C1 segment of cervical spinal cord (tissue), 14 donors: ENCODE data around the gene C16orf96.

Experiments used
- DNase-seq, 14 donors: peaks; one replicate each; lab custom pipeline; 2025; lab: John Stamatoyannopoulos, UW

The C16orf96 gene

DNA sequence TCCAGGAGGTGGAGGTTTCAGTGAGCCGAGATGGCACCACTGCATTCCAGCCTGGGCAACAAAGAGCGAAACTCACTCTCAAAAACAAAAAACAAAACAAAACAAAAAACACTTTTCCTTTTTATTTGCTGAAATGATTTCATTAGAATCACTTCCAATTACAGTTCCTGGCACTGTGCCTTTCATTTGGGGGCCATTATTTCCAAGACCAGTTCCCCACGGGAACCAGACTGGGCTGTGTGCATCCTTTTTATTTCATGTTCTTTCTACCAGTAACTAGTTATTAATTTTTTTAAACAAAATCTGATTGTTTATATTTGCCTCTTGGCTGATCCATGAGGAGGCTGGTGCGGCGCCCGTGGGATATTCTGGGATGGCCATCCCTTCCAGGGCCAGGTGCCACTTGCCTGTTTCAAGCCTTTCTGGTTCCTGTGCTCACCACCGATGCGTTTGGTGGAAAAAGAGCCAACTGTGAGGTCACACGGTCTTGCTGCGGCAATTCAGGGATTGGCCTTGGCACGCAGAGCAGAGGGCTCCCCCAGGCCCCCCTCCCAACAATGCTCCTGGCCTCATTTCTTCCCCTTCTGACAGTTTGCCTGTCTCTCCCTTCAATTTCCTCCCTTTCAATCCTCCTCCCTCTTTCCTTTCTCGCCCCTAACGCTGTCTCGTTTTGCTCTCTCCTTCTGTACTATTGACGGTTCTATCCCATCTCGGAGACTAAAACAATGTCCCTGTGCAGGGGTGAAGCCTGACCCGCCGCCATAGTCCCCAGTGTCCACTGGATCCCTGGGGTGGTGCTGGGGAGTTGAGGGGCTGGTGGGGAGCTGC lies 45.1 kb downstream of the C16orf96 start:
- DNase-seq = peak in 7 of 14 donors; percentile 17 to 92 (median 20)

DNA sequence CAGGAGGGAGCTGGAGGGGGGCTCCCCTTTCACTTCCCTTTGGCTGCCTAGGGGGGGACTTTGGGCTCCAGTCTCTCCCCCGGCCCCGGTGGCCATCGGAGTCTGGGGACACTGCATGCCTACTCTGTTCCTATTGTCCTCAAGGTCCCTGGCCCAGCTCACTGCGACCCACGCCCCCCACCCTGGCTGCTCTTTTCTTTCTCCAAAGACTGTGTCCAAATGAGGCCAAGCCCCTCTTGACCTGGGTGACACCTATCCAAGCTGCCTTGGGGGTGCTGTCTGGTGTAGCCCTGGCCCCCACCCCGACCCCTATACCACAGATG lies 45.7 kb downstream of the C16orf96 start:
- DNase-seq = no peak

DNA sequence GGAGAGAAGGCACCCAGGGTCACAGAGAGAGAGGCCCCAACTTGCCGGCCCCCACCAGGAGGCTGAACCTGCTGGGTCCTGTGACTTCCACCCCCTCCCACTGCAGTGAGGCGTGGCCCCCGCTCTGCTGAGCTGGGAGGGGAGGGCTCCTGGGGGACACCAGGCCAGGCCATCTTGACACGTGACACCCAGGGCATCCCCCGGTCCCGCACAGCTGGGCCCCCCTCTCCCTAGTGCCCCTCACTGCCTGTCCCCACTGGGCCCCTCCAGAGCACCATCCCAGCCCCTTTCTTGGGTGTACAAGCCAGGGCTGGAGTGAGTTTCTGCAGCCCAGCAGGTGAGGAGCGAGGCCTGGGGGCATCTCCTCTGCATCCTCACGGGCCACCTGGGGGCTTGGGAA lies 46.2 kb downstream of the C16orf96 start:
- no peak for DNase-seq

DNA sequence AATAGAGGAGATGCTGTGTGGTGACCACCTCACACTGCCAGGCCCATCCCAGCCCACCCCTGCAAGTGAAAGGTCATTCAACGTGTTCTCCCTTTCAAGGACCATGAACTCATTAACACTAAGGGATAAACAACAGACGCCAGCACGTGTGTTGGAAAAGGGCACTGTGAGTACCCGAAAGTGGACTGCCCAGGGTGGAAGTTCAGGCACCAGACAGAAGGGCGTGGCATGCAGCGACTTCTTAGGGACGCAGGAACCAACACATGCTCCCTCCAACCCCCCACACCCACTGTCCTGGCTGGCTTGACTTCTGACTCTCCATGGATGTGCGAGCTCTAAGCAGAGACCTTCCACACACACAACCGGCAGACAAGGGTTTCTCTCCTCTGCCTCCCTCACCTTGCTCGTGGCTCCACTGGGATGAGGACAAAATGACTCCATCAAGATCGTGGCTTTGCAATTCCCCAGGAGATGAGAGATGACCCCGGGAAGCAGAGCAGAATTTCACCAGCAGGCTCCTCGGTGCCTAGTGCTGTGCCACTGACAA lies 47.6 kb downstream of the C16orf96 start:
- no peak for DNase-seq

DNA sequence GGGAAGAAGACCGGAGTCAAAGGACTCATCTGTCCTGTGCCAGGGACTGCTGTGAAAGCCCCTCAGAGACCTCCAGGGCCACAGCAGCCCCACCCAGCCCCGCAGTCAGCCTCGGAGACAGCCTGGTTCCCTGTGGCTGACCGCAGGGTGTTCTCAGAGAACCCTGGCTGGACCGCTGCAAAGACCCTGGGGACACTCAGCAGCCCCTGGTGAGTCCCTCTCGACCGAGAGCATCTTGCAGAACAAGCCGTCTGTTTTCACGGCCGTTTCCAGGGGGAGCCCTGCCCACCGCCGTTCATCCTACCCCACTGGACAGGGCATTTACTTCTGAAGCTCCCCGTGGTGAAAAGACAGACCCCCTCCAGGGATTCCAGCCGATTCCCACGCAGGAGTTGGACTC lies 48.3 kb downstream of the C16orf96 start:
- no peak for DNase-seq

DNA sequence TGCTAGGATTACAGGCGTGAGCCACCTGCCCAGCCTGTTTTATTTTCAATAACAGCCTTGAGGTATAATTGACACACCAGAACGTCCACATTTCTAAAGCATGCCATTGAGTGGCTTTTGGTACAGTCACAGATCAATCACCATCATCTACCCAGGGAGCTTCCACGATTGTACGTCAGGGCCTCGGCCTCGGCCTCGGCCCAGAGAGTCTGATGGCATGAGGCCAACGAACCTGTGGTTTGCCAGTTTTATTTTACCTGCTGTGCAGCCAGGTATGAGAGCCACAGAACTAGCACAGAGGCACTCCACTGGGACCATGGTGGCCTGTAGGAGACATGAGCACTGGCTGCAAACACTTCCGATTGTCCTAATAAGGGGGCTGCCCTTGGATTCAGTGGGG lies 50.2 kb downstream of the C16orf96 start:
- DNase-seq = no peak

DNA sequence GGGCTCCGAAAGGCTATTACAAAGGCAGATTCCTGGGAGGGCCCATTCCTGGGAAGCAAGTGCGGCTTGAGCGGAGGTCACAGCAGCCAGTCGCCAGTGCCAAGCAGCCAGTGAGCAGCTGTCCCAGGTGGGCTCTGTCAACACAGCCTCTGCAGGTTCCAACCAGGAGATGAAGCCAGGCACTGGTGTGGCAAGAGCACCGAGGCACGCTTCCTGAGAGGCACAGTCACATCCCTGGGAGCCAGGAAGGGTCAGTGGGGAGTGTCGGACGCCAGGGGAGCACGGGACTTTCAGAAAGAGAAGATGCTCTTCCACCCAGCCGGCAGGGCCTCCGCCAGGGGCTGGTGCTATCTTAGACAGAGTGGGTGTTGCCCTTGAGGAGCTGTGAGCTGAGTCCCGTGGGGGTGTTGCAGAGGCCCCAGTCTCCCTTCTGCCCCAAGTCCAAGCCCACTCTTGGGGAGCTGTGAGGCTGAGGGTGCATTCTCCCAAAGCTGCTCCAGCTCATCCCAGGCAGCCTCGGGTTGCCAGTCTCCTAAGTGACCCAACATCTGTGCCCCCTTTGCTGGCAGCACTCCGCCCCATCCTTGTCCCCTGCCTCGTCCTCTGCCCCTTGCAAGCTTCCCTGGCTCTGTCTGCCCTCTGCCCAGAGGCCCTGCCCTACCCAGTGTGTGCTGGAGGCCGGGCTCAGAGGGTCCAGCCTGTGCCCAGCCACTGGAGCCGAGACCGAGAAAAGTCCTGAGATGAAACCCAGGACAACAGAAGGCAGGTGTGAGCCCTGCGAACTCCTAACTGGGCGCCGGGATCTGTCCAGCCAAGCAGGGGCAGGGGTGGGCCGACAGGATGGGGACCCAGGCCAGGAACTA lies 51.9 kb downstream of the C16orf96 start:
- no peak for DNase-seq

DNA sequence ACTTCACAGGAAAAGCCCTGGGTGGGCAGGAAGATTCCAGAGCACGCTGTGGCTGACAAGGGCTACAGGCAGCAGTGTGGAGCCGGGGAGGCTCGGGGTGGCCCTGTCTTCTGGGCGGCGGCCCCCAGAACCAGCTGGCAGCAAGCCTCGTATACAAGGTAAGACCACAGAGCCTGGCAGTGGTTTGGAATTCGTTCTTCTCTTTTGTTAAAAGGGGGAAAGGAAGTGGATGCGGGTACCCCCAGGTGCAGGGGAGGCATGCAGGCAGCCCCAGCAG lies 52.5 kb downstream of the C16orf96 start:
- DNase-seq = no peak

DNA sequence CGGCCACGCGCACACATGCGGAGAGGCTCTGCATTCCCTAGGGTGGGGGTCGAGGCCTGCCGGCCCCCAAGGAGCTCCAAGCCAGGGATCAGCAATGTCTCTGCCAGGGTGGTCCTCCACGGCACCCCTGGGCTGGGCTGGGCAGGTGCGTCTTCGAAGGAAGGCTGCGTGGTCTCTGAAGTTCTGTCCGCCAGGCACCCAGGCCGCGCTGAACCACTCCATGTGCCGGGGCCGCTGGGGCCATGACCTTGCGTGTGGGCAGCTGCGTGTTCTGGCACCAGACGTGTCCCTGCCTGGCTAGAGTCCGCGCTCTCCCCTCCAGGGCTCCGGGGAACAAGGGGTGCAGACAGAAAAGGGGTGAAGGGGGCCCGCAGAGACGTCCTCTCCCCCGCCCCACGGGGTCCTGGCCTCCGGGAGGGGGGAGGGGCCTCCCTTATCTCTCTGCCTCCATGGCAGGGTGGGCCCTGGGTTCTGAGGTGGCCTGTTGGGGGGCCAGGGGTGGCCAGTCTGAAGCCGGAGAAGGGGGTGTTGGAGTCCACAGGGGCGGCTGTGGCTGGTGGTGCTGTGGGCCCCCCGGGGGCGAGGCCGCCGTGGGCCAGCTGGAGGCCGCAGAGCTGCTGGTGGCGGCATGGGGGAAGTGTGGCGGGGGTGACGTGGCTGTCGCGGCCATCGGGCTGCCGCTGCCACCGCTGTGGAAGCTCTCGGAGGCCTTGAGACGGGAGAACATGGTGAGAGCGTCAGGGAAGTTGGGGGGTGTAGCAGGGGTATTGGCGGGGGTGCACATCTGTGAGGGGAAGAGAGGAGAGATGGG lies 53.3 kb downstream of the C16orf96 start:
- DNase-seq = no peak

DNA sequence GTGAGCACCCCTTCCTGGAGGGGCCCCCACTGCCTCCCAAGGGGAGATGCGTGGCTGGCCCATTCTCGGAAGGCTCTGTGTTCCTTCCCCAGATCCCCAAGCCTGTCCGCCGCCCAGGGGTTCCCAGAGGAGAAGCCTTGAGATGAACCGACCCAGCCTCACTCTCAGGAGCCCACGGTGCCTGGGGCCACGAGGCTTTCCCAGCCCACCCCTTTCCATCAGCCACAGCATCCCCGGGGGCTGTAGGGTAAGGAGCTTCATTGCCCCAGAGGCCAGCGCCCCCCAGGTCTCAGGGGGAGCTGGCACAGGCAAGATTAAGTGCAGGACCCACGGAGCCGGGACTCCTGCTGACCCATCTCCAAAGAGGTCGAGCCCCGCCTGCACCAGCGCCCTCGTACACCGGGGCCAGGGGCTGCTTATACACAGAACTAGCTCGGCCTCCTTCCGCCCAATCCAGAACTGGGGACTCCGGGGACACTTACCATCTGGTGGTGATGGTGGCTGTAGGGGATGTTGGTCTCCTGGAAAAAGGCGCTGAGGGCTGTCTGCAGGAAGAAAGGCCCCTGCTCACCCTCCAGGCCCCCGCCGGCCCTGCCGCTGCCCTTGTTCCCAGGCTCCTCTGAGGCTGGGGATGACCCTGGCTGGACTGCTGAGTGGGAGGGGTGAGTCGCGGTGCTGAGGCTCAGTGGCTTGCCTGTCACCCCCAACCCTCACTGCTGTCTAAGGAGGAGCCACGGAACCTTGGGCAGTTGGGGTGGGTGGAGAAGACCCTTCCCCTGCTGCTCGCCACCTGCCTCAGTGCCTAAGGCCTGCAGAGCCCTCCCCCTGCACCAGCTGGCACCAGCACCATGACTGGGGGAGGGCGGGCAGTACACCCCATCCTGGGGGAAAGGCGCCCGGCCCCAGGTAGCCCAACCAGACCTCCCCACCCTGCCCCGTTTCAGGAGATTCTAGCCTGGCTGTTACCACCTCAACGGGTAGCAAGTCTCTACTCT lies 54.2 kb downstream of the C16orf96 start:
- no peak for DNase-seq

DNA sequence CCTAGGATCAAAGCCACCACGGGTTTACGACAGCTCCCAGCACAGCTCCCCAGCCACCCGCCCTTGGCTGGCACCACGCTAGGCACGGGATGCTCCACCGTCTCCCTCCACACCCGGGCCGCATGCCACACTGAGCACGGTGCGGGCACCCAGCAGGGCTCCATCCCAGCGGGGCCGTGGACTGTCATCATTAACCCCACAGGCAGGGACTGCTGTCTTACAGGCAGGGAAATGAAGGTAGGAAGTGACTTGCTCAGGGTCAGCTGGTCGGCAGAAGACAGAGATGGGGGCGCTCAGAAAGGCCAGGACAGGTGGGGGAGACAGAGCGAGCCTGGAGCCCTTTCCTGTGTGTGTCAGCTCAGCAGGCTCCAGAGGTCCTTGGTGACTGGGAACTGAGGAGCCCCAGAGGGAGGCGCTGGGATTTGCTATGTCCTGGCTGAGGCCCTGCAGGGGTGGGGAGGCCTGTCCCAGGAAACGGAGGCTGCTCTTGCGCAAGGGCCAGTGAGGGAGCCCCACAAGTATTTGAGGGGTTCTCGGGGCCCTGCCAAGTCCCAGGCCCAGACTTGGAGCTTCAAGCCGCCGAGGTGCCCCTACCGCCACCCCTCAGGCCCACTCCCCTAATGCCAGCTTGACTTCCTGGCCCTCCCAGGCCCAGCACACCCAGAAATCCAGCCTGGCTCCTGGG lies 55.3 kb downstream of the C16orf96 start:
- DNase-seq = no peak

DNA sequence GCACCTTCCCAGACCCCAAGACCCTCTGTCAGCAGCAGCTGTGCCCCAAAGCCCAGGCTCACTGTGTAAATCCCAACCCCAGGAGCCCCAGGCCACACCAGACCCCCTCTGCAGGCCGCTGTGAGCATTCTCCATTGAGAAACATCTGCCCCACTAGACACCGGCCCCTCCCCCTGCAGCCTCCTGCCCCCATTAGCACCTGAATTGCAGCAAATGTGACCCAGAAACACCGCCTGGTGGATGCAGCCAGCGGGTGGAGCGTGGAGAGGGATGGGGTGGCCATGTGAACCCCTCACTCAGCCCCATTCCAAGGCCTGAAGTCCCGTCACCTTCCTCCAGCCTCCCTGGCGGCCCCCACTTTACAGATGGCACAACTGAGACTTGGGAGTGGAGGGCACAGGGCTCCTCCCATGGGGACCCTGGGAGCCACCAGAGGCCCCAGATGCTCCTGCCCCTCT lies 56.4 kb downstream of the C16orf96 start:
- no peak for DNase-seq

DNA sequence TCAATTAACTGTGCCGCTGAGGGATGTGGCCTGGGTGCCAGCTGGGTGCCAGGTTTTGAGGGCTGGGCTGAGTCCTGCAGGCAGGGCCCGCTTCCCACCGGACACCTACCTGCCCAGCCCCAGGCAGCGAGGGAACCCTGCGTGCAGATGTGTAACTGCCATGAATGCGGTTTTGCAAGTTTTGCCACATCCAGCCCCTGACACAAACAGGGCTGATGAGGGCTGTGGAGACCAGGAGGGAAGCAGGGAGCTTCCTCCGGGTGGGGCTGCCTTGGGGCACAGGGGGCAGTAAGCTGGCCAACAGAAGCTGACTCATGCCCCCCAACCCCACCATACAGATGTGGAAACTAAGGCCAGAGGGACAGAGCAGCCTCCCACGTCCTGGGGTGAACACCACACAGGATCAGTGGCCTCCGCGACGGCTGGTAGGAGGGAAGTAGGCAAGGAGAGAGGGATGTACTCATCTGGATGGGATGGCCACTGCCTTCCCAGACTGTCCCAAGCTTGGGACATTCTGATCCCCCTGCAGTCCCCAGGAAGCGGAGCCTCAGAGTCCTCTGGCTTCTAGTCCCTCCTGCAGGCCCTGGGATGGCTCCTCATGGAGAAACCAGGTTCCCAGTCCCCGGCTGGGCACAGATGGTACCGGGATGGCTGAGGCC lies 57.0 kb downstream of the C16orf96 start:
- DNase-seq = no peak

DNA sequence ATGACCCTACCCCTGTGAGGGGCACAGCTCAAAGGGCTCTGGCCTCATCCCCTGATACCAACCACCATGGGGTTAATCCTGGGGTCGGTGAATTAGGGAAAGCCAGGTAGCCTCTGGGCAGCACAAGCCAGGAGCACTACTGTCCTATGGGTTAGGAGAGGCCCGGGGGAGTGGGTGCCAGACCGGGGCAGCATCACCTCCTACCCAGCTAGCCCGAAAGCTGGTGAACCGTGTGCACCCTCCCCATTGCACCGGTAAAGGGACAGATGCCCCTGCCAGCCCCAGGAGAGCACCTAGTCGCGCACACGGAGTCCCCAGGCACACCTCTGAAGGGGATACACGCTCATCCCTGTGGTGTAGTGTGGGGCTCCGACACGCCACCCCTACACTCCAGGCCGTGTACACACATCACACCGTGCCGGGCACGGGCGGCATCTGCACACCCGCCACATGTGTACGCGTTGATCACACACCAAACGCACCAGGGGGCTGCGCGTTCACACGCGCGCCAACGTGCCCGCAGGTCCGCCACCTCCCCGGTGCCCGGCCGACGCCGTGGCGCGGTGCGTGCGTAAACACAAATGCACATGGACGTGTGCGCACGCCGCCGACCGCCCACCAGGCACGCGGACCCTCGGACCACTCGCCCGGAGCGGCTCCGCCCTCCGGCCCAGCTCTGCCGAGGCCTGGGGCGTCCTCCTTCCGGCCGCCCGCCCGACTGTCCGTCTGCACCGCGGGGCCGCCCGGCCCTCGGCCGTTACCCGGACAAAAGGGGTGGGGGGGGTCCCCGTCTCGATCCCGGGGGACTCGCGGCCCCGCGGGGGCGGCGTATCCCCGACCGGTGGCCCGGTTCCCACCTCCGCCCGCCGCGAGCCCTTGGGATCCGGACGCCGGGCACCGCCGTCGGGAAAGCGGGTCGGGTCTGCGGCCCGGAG lies 57.8 kb downstream of the C16orf96 start:
- DNase-seq = peak in 1 of 14 donors; percentile 17

DNA sequence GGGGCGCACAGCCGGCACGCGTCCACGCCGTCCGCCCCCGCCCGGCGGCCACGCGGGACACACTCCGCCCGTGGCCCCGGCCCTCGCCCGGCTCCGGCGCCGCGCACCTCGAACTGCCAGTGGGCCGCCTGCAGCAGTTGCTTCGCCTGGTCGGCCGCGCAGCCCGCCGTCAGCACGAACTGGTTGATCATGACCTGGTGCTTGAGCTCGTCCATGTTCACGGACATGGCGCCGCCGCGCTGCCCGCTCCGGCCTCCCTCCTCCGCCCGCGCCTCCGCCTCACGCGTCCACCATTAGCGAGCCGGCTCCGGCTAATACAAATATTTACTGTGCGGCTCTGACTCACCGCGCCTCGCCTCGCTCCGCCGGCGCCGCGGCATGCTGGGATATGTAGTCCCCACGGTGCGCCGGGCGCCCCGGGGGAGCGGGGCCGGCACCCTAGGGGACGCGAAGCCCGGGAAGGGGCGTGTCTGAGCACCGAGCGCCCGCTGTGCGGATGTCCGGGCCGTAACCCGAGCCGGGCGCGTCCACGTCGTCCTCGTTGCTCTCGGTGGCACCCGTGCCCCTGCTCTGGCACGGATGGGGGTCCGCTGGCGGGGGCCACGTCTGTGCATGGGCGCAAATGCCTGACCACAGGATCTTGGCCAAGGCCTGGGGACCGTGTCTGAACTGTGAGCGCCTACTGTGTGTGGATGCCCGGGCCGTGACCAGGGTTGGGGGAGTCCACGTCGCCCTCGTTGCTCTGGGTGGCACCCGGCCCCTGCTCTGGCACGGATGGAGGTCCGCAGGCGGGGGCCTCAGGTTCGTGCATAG lies 58.6 kb downstream of the C16orf96 start, which contains the start of gene UBALD1:
TSS of gene UBALD1 (minus strand) at position 318 of the 813 bp plus-strand sequence. CDS start at position 227, 91 bp downstream.
- peak in 13 of 14 donors; percentile 21 to 85 (median 64) for DNase-seq

DNA sequence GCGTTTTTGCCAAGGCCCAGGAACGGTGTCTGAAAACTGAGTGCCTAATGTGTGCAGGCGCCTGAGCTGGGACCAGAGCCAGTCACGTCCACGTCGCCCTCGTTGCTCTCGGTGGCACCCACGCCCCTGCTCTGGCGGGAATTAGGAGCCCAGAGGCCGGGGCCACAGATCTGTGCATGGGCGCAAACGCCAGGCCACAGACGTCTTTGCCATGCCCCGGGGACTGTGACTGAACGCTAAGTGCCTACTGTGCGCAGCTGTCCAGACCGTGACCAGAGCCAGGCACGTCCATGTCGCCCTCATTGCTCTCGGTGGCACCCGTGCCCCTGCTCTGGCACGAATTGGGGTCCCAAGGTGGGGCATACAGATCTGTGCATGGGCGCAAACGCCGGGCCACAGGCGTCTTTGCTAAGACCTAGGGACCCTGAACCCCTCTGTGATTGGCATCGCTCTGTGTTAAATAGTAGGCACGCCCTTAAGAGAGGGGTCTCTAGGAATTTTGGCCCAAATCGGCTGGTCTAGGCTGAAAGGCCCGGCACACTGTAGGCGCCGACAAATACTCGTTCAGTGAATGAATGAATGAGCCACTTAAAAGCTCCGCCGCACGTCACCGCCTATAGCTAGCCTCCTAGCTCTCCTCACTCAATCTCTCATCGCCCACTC lies 59.4 kb downstream of the C16orf96 start:
- peak in 2 of 14 donors; percentile 44 to 63 for DNase-seq
